ENCODE data around the gene IL19.

Gene IL19

GRCh38 chr1:206770531-206771337, at the start of gene IL19:
Gene IL19, plus strand, starts transcription at chr1:206770773. Its CDS starts 65,890 bp downstream, at chr1:206836663.
- peak; percentile 47 for DNase-seq

GRCh38 chr1:206721454-206721853, 49.1 kb upstream of the IL19 start:
- DNase-seq: no peak

GRCh38 chr1:206722751-206723461, 47.7 kb upstream of the IL19 start:
- DNase-seq: no peak

GRCh38 chr1:206723462-206723804, 47.1 kb upstream of the IL19 start:
- DNase-seq: no peak

- peak; percentile 33 for DNase-seq
Observed at GRCh38 chr1:206723805-206724472, 46.6 kb upstream of the IL19 start.

- DNase-seq: peak; percentile 47
Observed at GRCh38 chr1:206725109-206725963, 45.2 kb upstream of the IL19 start.

- DNase-seq: peak; percentile 34
Observed at GRCh38 chr1:206727981-206728696, 42.4 kb upstream of the IL19 start.

GRCh38 chr1:206728697-206728987, 41.9 kb upstream of the IL19 start:
- no peak for DNase-seq

- no peak for DNase-seq
Observed at GRCh38 chr1:206729050-206729449, 41.5 kb upstream of the IL19 start.

- DNase-seq: no peak
Observed at GRCh38 chr1:206729507-206729906, 41.1 kb upstream of the IL19 start.

- no peak for DNase-seq
Observed at GRCh38 chr1:206732508-206732907, 38.1 kb upstream of the IL19 start.

- DNase-seq: no peak
Observed at GRCh38 chr1:206732992-206733391, 37.6 kb upstream of the IL19 start.

- no peak for DNase-seq
Observed at GRCh38 chr1:206734499-206735142, 36.0 kb upstream of the IL19 start.

GRCh38 chr1:206735553-206736031, 35.0 kb upstream of the IL19 start:
- DNase-seq: no peak

GRCh38 chr1:206736878-206737728, 33.5 kb upstream of the IL19 start:
- no peak for DNase-seq

GRCh38 chr1:206737729-206738201, 32.8 kb upstream of the IL19 start:
- DNase-seq: no peak

- no peak for DNase-seq
Observed at GRCh38 chr1:206738370-206739366, 31.9 kb upstream of the IL19 start.

GRCh38 chr1:206739411-206740076, 31.0 kb upstream of the IL19 start:
- DNase-seq: no peak
